ENCODE results near the gene ZNF423.

The ZNF423 gene

GRCh38 chr16:49703483-49703882 is 152.4 kb downstream of the ZNF423 start:
- DNase-seq (ENCODE audit: low read depth), result no peak
- TF ChIP-seq CTCF (IDR thresholded peaks at IDR 0.05; ENCODE audit: insufficient read depth, low read depth, low read length, missing control alignments), result no peak
- no peak overlapping the region for H3K4me3 ChIP-seq (ENCODE audit: low read length)

- TF ChIP-seq CTCF (IDR thresholded peaks at IDR 0.05; ENCODE audit: insufficient read depth, low read depth, low read length, missing control alignments), result no peak
- no peak for DNase-seq (ENCODE audit: low read depth)
- H3K4me3 ChIP-seq (ENCODE audit: low read length), result no peak overlapping the region
These were observed 154.0 kb downstream of the ZNF423 start for GRCh38 chr16:49701789-49702494.

GRCh38 chr16:49701065-49701685 is 154.7 kb downstream of the ZNF423 start:
- no peak for DNase-seq (ENCODE audit: low read depth)
- TF ChIP-seq CTCF (IDR thresholded peaks at IDR 0.05; ENCODE audit: insufficient read depth, low read depth, low read length, missing control alignments), result no peak
- no peak overlapping the region for H3K4me3 ChIP-seq (ENCODE audit: low read length)

- H3K4me3 ChIP-seq (ENCODE audit: low read length), result no peak overlapping the region
- no peak for DNase-seq (ENCODE audit: low read depth)
- no peak for TF ChIP-seq CTCF (IDR thresholded peaks at IDR 0.05; ENCODE audit: insufficient read depth, low read depth, low read length, missing control alignments)
These were observed 155.5 kb downstream of the ZNF423 start for GRCh38 chr16:49700251-49701064.

- DNase-seq (ENCODE audit: low read depth), result no peak
- H3K4me3 ChIP-seq (ENCODE audit: low read length), result no peak overlapping the region
- no peak for TF ChIP-seq CTCF (IDR thresholded peaks at IDR 0.05; ENCODE audit: insufficient read depth, low read depth, low read length, missing control alignments)
These were observed 156.1 kb downstream of the ZNF423 start for GRCh38 chr16:49699841-49700175.

GRCh38 chr16:49698931-49699840 is 156.7 kb downstream of the ZNF423 start:
- no peak for DNase-seq (ENCODE audit: low read depth)
- H3K4me3 ChIP-seq (ENCODE audit: low read length), result no peak overlapping the region
- no peak for TF ChIP-seq CTCF (IDR thresholded peaks at IDR 0.05; ENCODE audit: insufficient read depth, low read depth, low read length, missing control alignments)
